Lung (tissue), 12 donors: ENCODE measurements around the gene CELSR1. TPM values are rescaled to one million over a fixed set of nuclear protein-coding genes. Genes with fewer than 3 reads are reported as not detected.

Source experiments
- ATAC-seq: fragments of 200-7000 bp; cut with Tn5 transposase; one replicate; pipeline ENCODE4 v1.9.1; 2020; ENCODE audit warnings: moderate number of reproducible peaks; ENCODE audit not compliant: insufficient read depth, low FRiP score
- DNase-seq, 3 donors: peaks; one replicate each; pipeline ENCODE4 v3.0.0-alpha.2; 2013 to 2017
- H3K27ac ChIP-seq, 2 donors: one replicate each; pipeline ENCODE4 v1.5.1; 2013; ENCODE audit warnings: mild to moderate bottlenecking in 2 of 2, moderate library complexity in 2 of 2, control low read depth in 1 of 2, inconsistent platforms in 1 of 2, low read depth in 1 of 2, low read length in 1 of 2
- H3K27me3 ChIP-seq, 3 donors: one replicate each; pipeline ENCODE4 v1.5.1; 2013; ENCODE audit warnings: low read length in 2 of 3; ENCODE audit not compliant: control insufficient read depth in 3 of 3, insufficient read depth in 3 of 3
- H3K36me3 ChIP-seq, 4 donors: one replicate each; pipeline ENCODE4 v1.5.1; 2013; ENCODE audit warnings: low read length in 4 of 4, mild to moderate bottlenecking in 1 of 4, moderate library complexity in 1 of 4; ENCODE audit not compliant: control insufficient read depth in 4 of 4, insufficient read depth in 4 of 4
- H3K4me1 ChIP-seq, 5 donors: one replicate each; pipeline ENCODE4 v1.5.1; 2013; ENCODE audit warnings: low read length in 5 of 5, mild to moderate bottlenecking in 2 of 5, moderate library complexity in 1 of 5; ENCODE audit not compliant: control insufficient read depth in 5 of 5, insufficient read depth in 5 of 5
- H3K4me3 ChIP-seq: one replicate; pipeline ENCODE4 v1.5.1; 2013; ENCODE audit warnings: mild to moderate bottlenecking, control low read depth, moderate library complexity
- H3K9ac ChIP-seq, 2 donors: one replicate each; pipeline ENCODE4 v1.5.1; 2013; ENCODE audit warnings: low read length in 2 of 2, control low read depth in 1 of 2; ENCODE audit not compliant: insufficient read depth in 1 of 2
- H3K9me3 ChIP-seq, 4 donors: one replicate each; pipeline ENCODE4 v1.5.1; 2013; ENCODE audit warnings: low read length in 3 of 4, mild to moderate bottlenecking in 1 of 4, moderate library complexity in 1 of 4; ENCODE audit not compliant: control insufficient read depth in 4 of 4, insufficient read depth in 3 of 4
- CTCF ChIP-seq: IDR thresholded peaks from 2 replicates; pipeline ENCODE4 v1.5.1; 2012; ENCODE audit warnings: mild to moderate bottlenecking; ENCODE audit errors: control extremely low read depth, extremely low read depth
- WGBS, 2 donors: extraction: QIAGEN DNeasy Blood & Tissue Kit; methylation state at CpG; one replicate each; pipeline ENCODE4 v1.1.7; 2013; 5-methylcytosine and 5-hydroxymethylcytosine counted together
- polyA plus RNA-seq, 2 donors: library from polyadenylated mRNA; stranded (reverse); fragments of 200-250 nt; gene quantifications; one replicate each; pipeline ENCODE4 v1.2.1, GENCODE V29; 2013
- total RNA-seq, 2 donors: library from RNA; depleted of rRNA in 1 of 2; stranded (reverse); fragments of >200 nt in 1 of 2; gene quantifications; one replicate each; pipeline ENCODE4 v1.2.1, GENCODE V29; 2014 to 2021
- donor health status: control.
- donor health status: control.
- donor health status: Bipolar disorder and iron deficiency.
- donor health status: healthy.
- donor health status: DM: yes; HTN: yes; CAD: no.

CELSR1 gene
- total and polyA plus RNA-seq, 4 donors: 14.0 to 65.9 (median 32.7) TPM

- no peak for TF ChIP-seq CTCF
- H3K36me3 ChIP-seq: no peaks in the 10 kb centered on the region
- 93 to 95% methylated on average over 25 of the region's 25 CpGs for WGBS, 2 donors
- ATAC-seq (no peak), DNase-seq (no peak)
- H3K4me1 ChIP-seq: peaks cover 0 to 2% (median 0%) of the 10 kb centered on the region in 5 donors
- H3K27ac ChIP-seq: no peak overlapping the region
- H3K4me3 ChIP-seq: no peak overlapping the region
- H3K9ac ChIP-seq: no peak overlapping the region
- H3K27me3 ChIP-seq: peaks cover 0 to 2% (median 0%) of the 10 kb centered on the region in 3 donors
- H3K9me3 ChIP-seq: peaks cover 0 to 3% (median 0%) of the 10 kb centered on the region in 4 donors
Measured at GRCh38 chr22:46518542-46519325, 18.7 kb downstream of the CELSR1 start.

- H3K27me3 ChIP-seq: peaks cover 0 to 2% (median 0%) of the 10 kb centered on the region in 3 donors
- ATAC-seq (no peak), DNase-seq (no peak)
- H3K36me3 ChIP-seq: no peaks in the 10 kb centered on the region
- no peak overlapping the region for H3K9ac ChIP-seq
- WGBS, 2 donors: 96% methylated on average over 18 of the region's 18 CpGs
- peaks cover 0 to 2% (median 0%) of the 10 kb centered on the region in 5 donors for H3K4me1 ChIP-seq
- no peak overlapping the region for H3K27ac ChIP-seq
- peaks cover 0 to 3% (median 0%) of the 10 kb centered on the region in 4 donors for H3K9me3 ChIP-seq
- H3K4me3 ChIP-seq: no peak overlapping the region
- no peak for TF ChIP-seq CTCF
Measured at GRCh38 chr22:46518038-46518437, 19.4 kb downstream of the CELSR1 start.

- WGBS, 2 donors: 66 to 78% methylated on average over 22 of the region's 22 CpGs
- no peak overlapping the region for H3K4me3 ChIP-seq
- ATAC-seq (no peak), DNase-seq (no peak)
- no peak for TF ChIP-seq CTCF
- H3K27ac ChIP-seq: no peak overlapping the region
- H3K9ac ChIP-seq: no peak overlapping the region
- no peaks in the 10 kb centered on the region for H3K36me3 ChIP-seq
- H3K9me3 ChIP-seq: no peaks in the 10 kb centered on the region
- peaks cover 0 to 2% (median 0%) of the 10 kb centered on the region in 3 donors for H3K27me3 ChIP-seq
- no peaks in the 10 kb centered on the region for H3K4me1 ChIP-seq
Measured at GRCh38 chr22:46517255-46517761, 20.1 kb downstream of the CELSR1 start.
